HUES64 (cell line): Measurements from ENCODE around the gene OSER1. TPM values are rescaled to one million over a fixed set of nuclear protein-coding genes. Genes with fewer than 3 reads are reported as not detected.

Experiments used
- H3K27ac ChIP-seq: 2 replicates; pipeline ENCODE4 v1.7.0; 2013; ENCODE audit warnings: low read depth, low read length, inconsistent platforms
- H3K27me3 ChIP-seq: 2 replicates; pipeline ENCODE4 v1.6.1; 2013; ENCODE audit warnings: mild to moderate bottlenecking, low read length; ENCODE audit not compliant: insufficient read depth
- H3K36me3 ChIP-seq: 2 replicates; pipeline ENCODE4 v1.6.1; 2013; ENCODE audit warnings: mild to moderate bottlenecking, low read length; ENCODE audit not compliant: insufficient read depth
- H3K4me1 ChIP-seq: 2 replicates; pipeline ENCODE4 v1.6.1; 2013; ENCODE audit warnings: mild to moderate bottlenecking, low read length, moderate library complexity; ENCODE audit not compliant: insufficient read depth
- H3K4me3 ChIP-seq: 2 replicates; pipeline ENCODE4 v1.5.1; 2013; ENCODE audit warnings: mild to moderate bottlenecking, low read length, moderate library complexity
- H3K9ac ChIP-seq: 2 replicates; pipeline ENCODE4 v1.6.1; 2013; ENCODE audit warnings: mild to moderate bottlenecking, low read depth, low read length
- H3K9me3 ChIP-seq: 2 replicates; pipeline ENCODE4 v1.6.1; 2013; ENCODE audit warnings: low read depth, low read length; ENCODE audit not compliant: insufficient read depth
- WGBS: fragments of 150-250, 120-280 bp; methylation state at CpG from one replicate; pipeline ENCODE4 v1.1.7; 2013; ENCODE audit warnings: missing lambda C conversion rate; 5-methylcytosine and 5-hydroxymethylcytosine counted together
- polyA plus RNA-seq, 2 experiments: library from polyadenylated mRNA; stranded (reverse); fragments of 50-300 nt; gene quantifications; one replicate each; pipeline ENCODE4 v1.2.3, GENCODE V29; 2013

Gene OSER1
- polyA plus RNA-seq (2013, experiment 1 of 2): 28.1 TPM
- polyA plus RNA-seq (2013, experiment 2 of 2): 29.9 TPM

DNA sequence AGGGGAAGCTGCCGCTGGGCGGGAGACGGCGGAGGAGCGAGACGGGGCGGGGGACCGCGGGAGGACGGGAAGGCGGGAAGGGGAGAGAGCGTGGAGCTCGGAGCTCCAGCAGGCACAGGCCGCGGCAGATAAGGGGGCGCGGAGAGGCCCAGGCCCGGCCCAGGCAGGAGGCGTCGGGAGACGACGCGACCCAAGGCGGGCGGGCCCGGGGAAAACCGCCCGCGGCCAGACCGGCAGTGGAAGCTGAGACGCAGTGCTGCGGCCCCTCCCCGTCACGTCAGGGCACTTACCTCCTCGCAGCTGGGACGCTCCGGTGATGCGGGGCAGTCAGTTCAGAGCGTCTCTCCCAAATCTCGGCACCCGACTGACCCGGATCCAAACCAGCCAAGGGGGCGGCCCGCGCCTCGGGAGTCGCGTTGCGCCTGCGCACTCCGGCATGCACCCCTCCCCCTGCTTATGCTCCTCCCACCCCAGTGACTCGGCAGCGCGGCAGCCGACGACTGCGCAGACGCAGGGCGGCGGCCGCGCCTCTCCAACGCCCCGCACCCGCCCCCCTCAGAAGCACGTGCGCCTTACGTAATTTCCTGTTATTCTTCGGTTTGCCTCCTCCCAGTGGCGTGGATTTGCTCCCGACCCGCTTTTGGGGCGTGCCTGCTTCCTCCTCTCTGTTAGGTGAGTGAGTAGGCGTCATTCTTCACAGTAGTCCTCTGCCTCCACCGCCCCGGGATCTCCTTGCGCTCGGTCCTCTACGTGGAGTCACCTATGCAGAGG lies at the start of gene OSER1:
OSER1 (minus strand) TSS at position 366 of the 771 bp plus-strand sequence. CDS start 3,814 bp downstream, outside the sequence.
- Histone ChIP-seq H3K4me3 (peak within 1 kb of the TSS; percentile 97), H3K36me3 (peaks cover 14% of the 10 kb centered on the region), H3K9ac (peak within 1 kb of the TSS; percentile 91), H3K27me3 (no peaks in the 10 kb centered on the region), H3K9me3 (no peaks in the 10 kb centered on the region), H3K4me1 (peaks cover 15% of the 10 kb centered on the region), H3K27ac (peak within 1 kb of the TSS; percentile 98)
- WGBS: under 1% methylated on average over 79 of the region's 79 CpGs

DNA sequence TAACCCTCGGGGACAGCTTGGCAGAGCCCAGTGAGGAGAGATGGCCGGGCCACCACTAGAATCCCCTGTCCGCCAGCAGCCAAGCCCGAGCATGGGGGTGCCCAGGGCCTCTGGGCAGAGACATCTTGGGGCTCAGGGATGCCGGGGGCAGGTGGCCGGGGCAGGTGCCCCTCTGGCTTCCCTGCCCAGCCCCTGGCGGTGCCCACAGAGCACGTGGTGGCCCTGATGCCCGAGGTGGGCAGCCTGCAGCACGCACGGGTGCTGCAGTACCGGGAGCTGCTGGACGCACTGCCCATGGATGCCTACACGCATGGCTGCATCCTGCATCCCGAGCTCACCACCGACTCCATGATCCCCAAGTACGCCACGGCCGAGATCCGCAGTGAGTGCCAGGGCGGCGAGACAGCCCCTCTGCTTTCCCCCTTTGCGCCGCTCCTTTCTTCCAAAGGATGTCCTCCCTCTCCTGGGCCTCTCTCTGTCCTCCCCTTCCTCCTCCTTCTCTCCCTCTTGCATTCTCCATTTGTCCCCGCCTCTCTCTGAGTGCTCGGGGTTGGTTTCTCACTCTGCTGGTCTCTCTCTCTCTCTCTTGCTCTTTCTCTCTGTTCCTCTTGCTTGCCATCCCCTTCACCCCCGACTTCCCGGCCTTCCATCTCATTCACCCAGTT lies 47.8 kb upstream of the OSER1 start:
- 88% methylated on average over 28 of the region's 28 CpGs for WGBS
- Histone ChIP-seq H3K36me3 (no peaks in the 10 kb centered on the region), H3K9ac (no peak overlapping the region), H3K4me3 (no peak overlapping the region), H3K4me1 (no peaks in the 10 kb centered on the region), H3K27me3 (no peaks in the 10 kb centered on the region), H3K9me3 (no peaks in the 10 kb centered on the region), H3K27ac (no peak overlapping the region)

DNA sequence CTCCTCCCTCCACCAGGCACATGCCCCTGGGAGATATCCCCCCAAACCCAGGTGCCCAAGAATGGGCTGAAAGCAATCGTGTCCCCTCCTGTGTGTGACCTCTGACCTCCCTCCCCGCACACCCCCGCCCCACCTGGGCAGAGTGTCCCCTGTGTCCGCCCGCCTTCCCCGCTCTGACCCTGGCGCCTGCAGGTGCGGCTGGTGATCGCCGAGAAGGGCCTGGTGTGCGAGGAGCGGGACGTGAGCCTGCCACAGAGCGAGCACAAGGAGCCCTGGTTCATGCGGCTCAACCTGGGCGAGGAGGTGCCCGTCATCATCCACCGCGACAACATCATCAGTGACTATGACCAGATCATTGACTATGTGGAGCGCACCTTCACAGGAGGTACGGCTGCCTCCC lies 46.4 kb upstream of the OSER1 start:
- Histone ChIP-seq H3K9me3 (no peaks in the 10 kb centered on the region), H3K27ac (no peak overlapping the region), H3K27me3 (no peaks in the 10 kb centered on the region), H3K4me3 (no peak overlapping the region), H3K36me3 (no peaks in the 10 kb centered on the region), H3K9ac (no peak overlapping the region), H3K4me1 (no peaks in the 10 kb centered on the region)
- 93% methylated on average over 21 of the region's 21 CpGs for WGBS

- Histone ChIP-seq H3K9ac (no peak overlapping the region), H3K36me3 (no peaks in the 10 kb centered on the region), H3K27ac (no peak overlapping the region), H3K4me3 (no peak overlapping the region), H3K4me1 (no peaks in the 10 kb centered on the region), H3K27me3 (no peaks in the 10 kb centered on the region), H3K9me3 (no peaks in the 10 kb centered on the region)
- WGBS: no CpG with 5 or more reads among the region's 1 CpG
Measured at GRCh38 chr20:44255942-44256341, 45.4 kb upstream of the OSER1 start.

DNA sequence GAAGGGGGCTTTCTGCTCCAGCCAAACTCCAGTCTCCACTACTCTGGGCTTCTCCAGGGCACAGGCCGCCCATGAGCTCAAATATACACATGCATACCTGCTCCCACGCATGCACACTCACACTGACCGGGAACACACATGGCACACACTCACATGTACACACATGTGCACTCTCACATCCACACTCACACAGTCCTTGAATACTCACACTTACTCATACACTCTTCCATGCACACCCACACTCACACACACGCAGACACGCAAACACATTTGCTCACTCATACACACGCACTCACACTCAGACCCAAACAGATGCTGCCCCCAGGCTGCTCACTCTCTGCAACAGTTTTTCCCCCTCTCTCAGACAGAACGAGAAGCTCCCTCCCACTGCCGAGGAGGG lies 43.5 kb upstream of the OSER1 start:
- Histone ChIP-seq H3K36me3 (no peaks in the 10 kb centered on the region), H3K27ac (no peak overlapping the region), H3K27me3 (no peaks in the 10 kb centered on the region), H3K9ac (no peak overlapping the region), H3K9me3 (no peaks in the 10 kb centered on the region), H3K4me3 (no peak overlapping the region), H3K4me1 (no peaks in the 10 kb centered on the region)
- WGBS: 79% methylated on average over 8 of the region's 8 CpGs

DNA sequence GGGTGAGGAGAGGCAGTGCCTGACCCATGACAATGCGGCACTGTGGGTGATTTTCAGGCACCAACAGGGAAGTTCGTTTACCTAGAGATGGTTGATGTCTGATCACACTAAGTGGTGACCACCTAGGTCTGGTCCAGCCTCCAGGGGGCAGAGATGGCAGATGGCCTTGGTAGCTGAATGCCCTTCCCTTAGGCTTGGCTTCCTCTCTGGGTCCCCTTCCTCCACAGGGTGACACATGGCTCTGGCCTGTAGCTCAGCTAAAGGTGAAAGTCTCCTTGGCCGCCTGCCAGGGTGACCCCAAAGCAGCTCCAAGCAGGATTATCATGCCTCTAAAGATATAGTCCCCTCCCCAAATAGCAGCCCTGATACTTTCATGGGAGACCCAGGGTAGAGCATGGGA lies 43.0 kb upstream of the OSER1 start:
- no peaks in the 10 kb centered on the region for H3K36me3 ChIP-seq
- H3K27me3 ChIP-seq: no peaks in the 10 kb centered on the region
- no peaks in the 10 kb centered on the region for H3K9me3 ChIP-seq
- no peaks in the 10 kb centered on the region for H3K4me1 ChIP-seq
- 74% methylated on average over 3 of the region's 3 CpGs for WGBS
- no peak overlapping the region for H3K9ac ChIP-seq
- no peak overlapping the region for H3K27ac ChIP-seq
- no peak overlapping the region for H3K4me3 ChIP-seq

DNA sequence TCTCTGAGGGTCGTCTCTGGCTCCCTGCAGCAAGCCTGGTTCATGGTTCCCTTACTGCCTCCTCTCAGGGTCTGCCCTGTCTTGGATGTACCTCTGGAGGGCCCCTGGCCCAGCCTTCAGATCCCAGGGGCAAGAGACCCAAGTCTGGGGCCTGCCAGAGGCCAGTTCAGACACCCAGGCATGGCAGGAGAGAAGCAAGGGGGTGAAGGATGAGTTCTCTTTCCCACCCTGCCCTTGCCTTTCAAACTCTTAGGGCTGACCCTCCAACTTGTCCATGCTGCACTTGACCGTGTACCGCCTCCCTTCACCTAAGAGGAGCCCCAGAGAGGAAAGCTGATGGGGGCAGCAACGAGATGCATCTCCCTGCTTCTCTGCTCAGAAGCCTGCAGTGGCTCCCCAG lies 40.7 kb upstream of the OSER1 start:
- Histone ChIP-seq H3K4me3 (no peak overlapping the region), H3K36me3 (no peaks in the 10 kb centered on the region), H3K9me3 (no peaks in the 10 kb centered on the region), H3K4me1 (peaks cover 5% of the 10 kb centered on the region; the same call in 1 of the 2 replicates), H3K9ac (no peak overlapping the region), H3K27ac (no peak overlapping the region), H3K27me3 (peaks cover 6% of the 10 kb centered on the region; the same call in 1 of the 2 replicates)
- 81% methylated on average over 4 of the region's 4 CpGs for WGBS

DNA sequence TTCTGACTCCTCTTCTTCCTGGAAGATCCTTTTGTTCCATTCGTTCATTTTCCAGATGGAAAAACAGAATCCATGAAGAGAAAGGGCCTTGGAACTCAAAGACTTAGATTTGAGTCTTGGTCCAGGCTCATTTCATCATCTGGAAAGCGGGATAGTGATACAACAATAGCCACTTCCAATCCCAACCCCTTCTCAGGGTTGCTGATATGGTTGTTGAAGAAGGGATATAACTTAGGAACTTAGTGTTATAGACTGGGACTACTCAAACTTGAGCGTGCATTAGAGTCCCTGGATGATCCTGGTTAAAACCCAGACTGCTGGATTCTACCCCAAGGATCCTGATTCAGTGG lies 37.8 kb upstream of the OSER1 start:
- H3K9ac ChIP-seq: no peak overlapping the region
- H3K9me3 ChIP-seq: no peaks in the 10 kb centered on the region
- WGBS: 22% methylated on average over 2 of the region's 3 CpGs
- H3K27ac ChIP-seq: no peak overlapping the region
- H3K27me3 ChIP-seq: peaks cover 10% of the 10 kb centered on the region
- no peak overlapping the region for H3K4me3 ChIP-seq
- no peaks in the 10 kb centered on the region for H3K36me3 ChIP-seq
- peaks cover 5% of the 10 kb centered on the region; the same call in 1 of the 2 replicates for H3K4me1 ChIP-seq

- peaks cover 5% of the 10 kb centered on the region; the same call in 1 of the 2 replicates for H3K4me1 ChIP-seq
- H3K27me3 ChIP-seq: peaks cover 10% of the 10 kb centered on the region
- 1% methylated on average over 31 of the region's 31 CpGs for WGBS
- no peak overlapping the region for H3K27ac ChIP-seq
- no peak overlapping the region for H3K9ac ChIP-seq
- no peaks in the 10 kb centered on the region for H3K9me3 ChIP-seq
- H3K36me3 ChIP-seq: no peaks in the 10 kb centered on the region
- H3K4me3 ChIP-seq: peak overlapping the region; percentile 75
Measured at GRCh38 chr20:44247586-44248409, 37.2 kb upstream of the OSER1 start.

DNA sequence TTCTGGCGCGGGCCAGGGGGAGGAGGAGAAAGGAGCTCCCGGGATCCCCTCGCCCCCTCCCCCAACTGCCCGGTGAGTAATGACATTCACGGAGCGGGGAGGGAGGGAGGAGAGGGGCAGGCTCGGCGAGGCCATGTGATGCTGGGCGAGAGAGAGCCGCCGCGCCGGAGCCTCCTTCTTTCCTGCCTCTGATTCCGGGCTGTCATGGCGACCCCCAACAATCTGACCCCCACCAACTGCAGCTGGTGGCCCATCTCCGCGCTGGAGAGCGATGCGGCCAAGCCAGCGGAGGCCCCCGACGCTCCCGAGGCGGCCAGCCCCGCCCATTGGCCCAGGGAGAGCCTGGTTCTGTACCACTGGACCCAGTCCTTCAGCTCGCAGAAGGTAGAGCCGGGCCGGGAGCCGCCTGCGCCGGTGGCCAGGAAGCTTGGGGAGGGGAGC lies 36.6 kb upstream of the OSER1 start, which contains the start of gene GDAP1L1:
GDAP1L1 (plus strand) TSS at position 178 of the 441 bp plus-strand sequence; CDS start at position 205, 27 bp downstream.
- Histone ChIP-seq H3K27ac (no peak within 1 kb of the TSS), H3K4me3 (peak within 1 kb of the TSS; percentile 75), H3K36me3 (no peaks in the 10 kb centered on the region), H3K9me3 (no peaks in the 10 kb centered on the region), H3K27me3 (peaks cover 10% of the 10 kb centered on the region), H3K4me1 (peaks cover 5% of the 10 kb centered on the region; the same call in 1 of the 2 replicates), H3K9ac (no peak within 1 kb of the TSS)
- WGBS: under 1% methylated on average over 30 of the region's 32 CpGs
